ENCODE results near the gene NOXRED1. TPM values are rescaled to one million over a fixed set of nuclear protein-coding genes. Genes with fewer than 3 reads are reported as not detected.

NOXRED1 gene
- total RNA-seq, 1 experiment from 2014 or later, result 0.20 TPM

GRCh38 chr14:77346495-77346894, 76.8 kb downstream of the NOXRED1 start:
- DNase-seq (ENCODE audit: extremely low read depth, low read depth), result no peak

GRCh38 chr14:77344377-77344996, 78.8 kb downstream of the NOXRED1 start:
- DNase-seq (ENCODE audit: extremely low read depth, low read depth), result no peak

Small RNA genes lying within 50 kb of the gene (small RNA-seq; reads per million reads assigned to genes)
- 0 to 0.06 reads per million in 2 experiments for gene RF00404

Other genes starting within 250 kb of the NOXRED1 start
- gene TMEM63C, start 241.7 kb downstream of the NOXRED1 start, total RNA-seq (2014; rRNA removed; shearing (Covaris generic)), result not detected in 2 replicates
- gene NGB, start 152.3 kb downstream of the NOXRED1 start, total RNA-seq (2014; rRNA removed; shearing (Covaris generic)), result not detected in 2 replicates
- 17.5 and 19.8 TPM in 2 replicates for gene POMT2, start 102.6 kb downstream of the NOXRED1 start, total RNA-seq (2014; rRNA removed; shearing (Covaris generic))
- 22.6 and 26.8 TPM in 2 replicates for gene GSTZ1, start 102.5 kb downstream of the NOXRED1 start, total RNA-seq (2014; rRNA removed; shearing (Covaris generic))
- 27.8 TPM in 2 replicates for gene TMED8, start 46.4 kb downstream of the NOXRED1 start, total RNA-seq (2014; rRNA removed; shearing (Covaris generic))
- gene SAMD15, start 46.1 kb downstream of the NOXRED1 start, total RNA-seq (2014; rRNA removed; shearing (Covaris generic)), result 0.75 and 2.0 TPM in 2 replicates
- 17.9 and 21.1 TPM in 2 replicates for gene VIPAS39, start 34.1 kb upstream of the NOXRED1 start, total RNA-seq (2014; rRNA removed; shearing (Covaris generic))
- 119 and 120 TPM in 2 replicates for gene AHSA1, start 34.6 kb upstream of the NOXRED1 start, total RNA-seq (2014; rRNA removed; shearing (Covaris generic))
- 0.17 and 0.29 TPM in 2 replicates for gene ISM2, start 75.3 kb upstream of the NOXRED1 start, total RNA-seq (2014; rRNA removed; shearing (Covaris generic))
- gene SPTLC2, start 193.1 kb upstream of the NOXRED1 start, total RNA-seq (2014; rRNA removed; shearing (Covaris generic)), result 9.6 and 11.6 TPM in 2 replicates

Data from NCI-H460 (cell line).